ENCODE data around the gene SRPX.

DNA sequence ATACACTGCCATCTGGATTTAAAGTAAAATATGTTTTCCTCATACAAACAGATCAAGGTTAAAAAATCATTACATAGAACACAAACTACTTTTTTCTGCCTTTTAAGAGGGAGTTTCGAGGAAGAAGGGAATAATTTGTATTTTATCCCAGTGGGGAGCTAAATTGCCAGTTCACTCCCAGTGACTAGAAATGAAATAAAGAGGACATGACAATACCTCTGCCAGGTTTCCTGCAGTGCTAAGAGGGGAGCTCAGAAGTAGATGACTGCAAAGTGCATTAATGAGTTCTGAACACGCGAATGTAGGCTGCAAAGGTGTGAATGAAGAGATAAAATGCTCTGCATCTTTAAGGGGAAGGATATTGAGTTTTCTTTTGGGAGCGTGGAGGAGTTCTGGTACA lies 69.7 kb downstream of the SRPX start:
- TF ChIP-seq EZH2phosphoT487 (conservative IDR thresholded peaks at IDR 0.05; ENCODE audit: low read length): no peak
- TF ChIP-seq, protein P1, sequence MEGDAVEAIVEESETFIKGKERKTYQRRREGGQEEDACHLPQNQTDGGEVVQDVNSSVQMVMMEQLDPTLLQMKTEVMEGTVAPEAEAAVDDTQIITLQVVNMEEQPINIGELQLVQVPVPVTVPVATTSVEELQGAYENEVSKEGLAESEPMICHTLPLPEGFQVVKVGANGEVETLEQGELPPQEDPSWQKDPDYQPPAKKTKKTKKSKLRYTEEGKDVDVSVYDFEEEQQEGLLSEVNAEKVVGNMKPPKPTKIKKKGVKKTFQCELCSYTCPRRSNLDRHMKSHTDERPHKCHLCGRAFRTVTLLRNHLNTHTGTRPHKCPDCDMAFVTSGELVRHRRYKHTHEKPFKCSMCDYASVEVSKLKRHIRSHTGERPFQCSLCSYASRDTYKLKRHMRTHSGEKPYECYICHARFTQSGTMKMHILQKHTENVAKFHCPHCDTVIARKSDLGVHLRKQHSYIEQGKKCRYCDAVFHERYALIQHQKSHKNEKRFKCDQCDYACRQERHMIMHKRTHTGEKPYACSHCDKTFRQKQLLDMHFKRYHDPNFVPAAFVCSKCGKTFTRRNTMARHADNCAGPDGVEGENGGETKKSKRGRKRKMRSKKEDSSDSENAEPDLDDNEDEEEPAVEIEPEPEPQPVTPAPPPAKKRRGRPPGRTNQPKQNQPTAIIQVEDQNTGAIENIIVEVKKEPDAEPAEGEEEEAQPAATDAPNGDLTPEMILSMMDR (IDR thresholded peaks at IDR 0.05; ENCODE audit: insufficient read depth, low read length, poor library complexity, severe bottlenecking): no peak
